A549 (cell line): ENCODE measurements around the gene UBE2D1. TPM values are rescaled to one million over a fixed set of nuclear protein-coding genes. Genes with fewer than 3 reads are reported as not detected.

Experiments used
- ATAC-seq, 2 experiments: fragments of 200-7000 bp in 1 of 2; fragments of >200 bp in 1 of 2; cut with Nextera tagmentation in 1 of 2; cut with Tn5 transposase in 1 of 2; 3 replicates each; pipeline versions ENCODE4 v1.8.0 to v1.9.1; 2018 to 2020; ENCODE audit warnings: mild to moderate bottlenecking in 1 of 2, moderate library complexity in 1 of 2
- CTCF ChIA-PET: fragments of 300-600 bp; sonication (Branson Sonifier 250); formaldehyde crosslinking; extraction: SDS; loops from one replicate; lab custom pipeline; 2021; ENCODE audit warnings: antibody characterized with exemption, inconsistent platforms; lab: Yijun Ruan, JAX
- POLR2A ChIA-PET: fragments of 350-600 bp; formaldehyde crosslinking; extraction: SDS; loops from one replicate; lab custom pipeline; 2021; ENCODE audit warnings: antibody characterized with exemption, inconsistent platforms; lab: Yijun Ruan, JAX
- DNase-seq, 2 experiments: peaks; one replicate each; pipeline versions ENCODE4 v3.0.0 to v3.0.0-alpha.2; 2011 to 2016; ENCODE audit warnings: low read depth in 1 of 2, low spot score in 1 of 2
- FAIRE-seq: peaks from 2 replicates; lab custom pipeline; 2011; peaks lifted over from hg19 to GRCh38; lab: Jason Lieb, UNC
- H3K27ac ChIP-seq, 2 experiments: fragments of >200 bp; sonication (Bioruptor Twin); formaldehyde crosslinking; 3 replicates each; pipeline ENCODE4 v1.5.1; 2016 to 2017
- H3K4me1 ChIP-seq: fragments of >200 bp; sonication (Bioruptor Twin); formaldehyde crosslinking; 3 replicates; pipeline ENCODE4 v1.6.1; 2016
- H3K4me2 ChIP-seq: fragments of >200 bp; sonication (Bioruptor Twin); formaldehyde crosslinking; 3 replicates; pipeline ENCODE4 v1.6.1; 2016
- H3K4me3 ChIP-seq: fragments of >200 bp; sonication (Bioruptor Twin); formaldehyde crosslinking; 3 replicates; pipeline ENCODE4 v1.5.1; 2016
- H3K9me3 ChIP-seq: fragments of >200 bp; sonication (Bioruptor Twin); formaldehyde crosslinking; 3 replicates; pipeline ENCODE4 v1.6.1; 2016
- ATOH8 ChIP-seq: fragments of 250-450 bp; sonication (Bioruptor Pico); IDR thresholded peaks from 2 replicates; pipeline ENCODE4 v1.5.0; 2020; ENCODE audit warnings: low read depth, mild to moderate bottlenecking, moderate library complexity
- CBX2 ChIP-seq: fragments of 200-600 bp; sonication (generic); IDR thresholded peaks from 2 replicates; pipeline ENCODE4 v1.6.1; 2016; ENCODE audit warnings: low read depth, mild to moderate bottlenecking, borderline replicate concordance
- CBX8 ChIP-seq: fragments of 200-600 bp; sonication (generic); IDR thresholded peaks from 2 replicates; pipeline ENCODE4 v1.6.1; 2016
- CTCF ChIP-seq: fragments of >200 bp; sonication (Bioruptor Twin); formaldehyde crosslinking; IDR thresholded peaks from 3 replicates; pipeline ENCODE4 v1.5.1; 2016
- FOSL2 ChIP-seq, 2 experiments: fragments of 450-650 bp in 1 of 2; fragments of >200 bp in 1 of 2; sonication (Bioruptor Twin) in 1 of 2; formaldehyde crosslinking; IDR thresholded peaks; 2 replicates each; pipeline versions ENCODE4 v1.5.0 to v1.6.1; 2016 to 2020; ENCODE audit warnings: mild to moderate bottlenecking in 1 of 2, moderate library complexity in 1 of 2
- FOXS1 ChIP-seq: fragments of 250-450 bp; sonication (Bioruptor Pico); IDR thresholded peaks from 2 replicates; pipeline ENCODE4 v1.5.0; 2020; ENCODE audit warnings: mild to moderate bottlenecking, moderate library complexity
- GATA3 ChIP-seq: IDR thresholded peaks from 2 replicates; pipeline ENCODE4 v1.6.1; 2012; ENCODE audit warnings: borderline replicate concordance
- HES2 ChIP-seq: fragments of >200 bp; sonication (Bioruptor Twin); formaldehyde crosslinking; IDR thresholded peaks from 2 replicates; pipeline ENCODE4 v1.6.1; 2016
- HMGXB4 ChIP-seq: fragments of 250-450 bp; sonication (Bioruptor Pico); IDR thresholded peaks from 2 replicates; pipeline ENCODE4 v1.5.0; 2021; ENCODE audit warnings: mild to moderate bottlenecking, moderate library complexity, borderline replicate concordance
- HOXB5 ChIP-seq: fragments of 250-450 bp; sonication (Bioruptor Pico); IDR thresholded peaks from 2 replicates; pipeline ENCODE4 v1.5.0; 2020; ENCODE audit warnings: mild to moderate bottlenecking, moderate library complexity
- JUN ChIP-seq, 2 experiments: fragments of >200 bp; sonication (Bioruptor Twin); formaldehyde crosslinking; IDR thresholded peaks; 2 replicates in 1 of 2; 3 replicates in 1 of 2; pipeline ENCODE4 v1.6.1; 2016 to 2017
- JUNB ChIP-seq: fragments of >200 bp; sonication (Bioruptor Twin); formaldehyde crosslinking; IDR thresholded peaks from 2 replicates; pipeline ENCODE4 v1.6.1; 2016
- MAX ChIP-seq: IDR thresholded peaks from 2 replicates; pipeline ENCODE4 v1.6.1; 2012
- NFE2L2 ChIP-seq: fragments of 150-350 bp; conservative IDR thresholded peaks from 2 replicates; pipeline ENCODE4 v1.6.1; 2014; ENCODE audit warnings: low read length
- RCOR1 ChIP-seq: fragments of 150-350 bp; IDR thresholded peaks from 2 replicates; pipeline ENCODE4 v1.6.1; 2014; ENCODE audit warnings: antibody characterized with exemption, low read length, low read depth
- SMC3 ChIP-seq: fragments of >200 bp; sonication (Bioruptor Twin); formaldehyde crosslinking; IDR thresholded peaks from 3 replicates; pipeline ENCODE4 v1.6.1; 2018; ENCODE audit warnings: inconsistent platforms
- USF2 ChIP-seq: fragments of 450-650 bp; IDR thresholded peaks from 2 replicates; pipeline ENCODE4 v1.6.1; 2014; ENCODE audit warnings: antibody characterized with exemption
- ZNF302 ChIP-seq: fragments of 250-450 bp; sonication (Bioruptor Pico); IDR thresholded peaks from 2 replicates; pipeline ENCODE4 v1.9.0; 2021; ENCODE audit warnings: inconsistent platforms, mild to moderate bottlenecking, moderate library complexity
- WGBS: methylation state at CpG from one replicate; pipeline ENCODE4 v1.1.6; 2017; ENCODE audit errors: missing lambda C conversion rate; 5-methylcytosine and 5-hydroxymethylcytosine counted together
- polyA plus RNA-seq, 4 experiments: library from polyadenylated mRNA; depleted of rRNA in 3 of 4; stranded (reverse); fragments of >200 nt; fragmentation: RNase III in 1 of 4; extraction: RNeasy Plus Mini Kit Qiagen cat#74134 plus additional on column Dnase treatment in 1 of 4; gene quantifications; 2 replicates in 3 of 4; 3 replicates in 1 of 4; pipeline ENCODE4 v1.2.3, GENCODE V29; 2011 to 2017

UBE2D1 gene
- polyA plus RNA-seq, 2 of the 4 experiments (the other 2 are of a cell fraction): 18.1 to 40.5 TPM

GRCh38 chr10:58299580-58299979 is 35.2 kb upstream of the UBE2D1 start (continued):
- TF ChIP-seq HMGXB4: no peak
- no peak for TF ChIP-seq RCOR1

GRCh38 chr10:58300676-58301075 is 34.1 kb upstream of the UBE2D1 start:
- H3K4me1 ChIP-seq: no peaks in the 10 kb centered on the region
- H3K9me3 ChIP-seq: no peaks in the 10 kb centered on the region
- H3K4me2 ChIP-seq: no peak overlapping the region
- CTCF ChIA-PET: interaction anchor here (0.9 to 6.2 kb wide), 13 partner anchors 7 to 124 kb away, joined by 3 to 71 read pairs (median 7); partner anchors contain the start of gene TFAM
- ATAC-seq: no peak
- POLR2A ChIA-PET: no interaction called here
- DNase-seq: no peak
- FAIRE-seq: no peak
- no peak overlapping the region for H3K27ac ChIP-seq
- TF ChIP-seq CTCF: no peak
- no peak for TF ChIP-seq CBX8
- no peak overlapping the region for H3K4me3 ChIP-seq

- no peak for FAIRE-seq
- Histone ChIP-seq H3K27ac (no peak overlapping the region), H3K4me2 (no peak overlapping the region), H3K9me3 (no peaks in the 10 kb centered on the region), H3K4me1 (no peaks in the 10 kb centered on the region)
- no peak for ATAC-seq
- POLR2A ChIA-PET: no interaction called here
- CTCF ChIA-PET: interaction anchor here (2.1 to 6.2 kb wide), 3 partner anchors 11 to 125 kb away, joined by 9 to 71 read pairs (median 32); partner anchors contain the start of gene TFAM
- 23% methylated on average over 2 of the region's 2 CpGs for WGBS
- no peak for TF ChIP-seq JUNB
- no peak for TF ChIP-seq CBX2
- no peak for TF ChIP-seq HMGXB4
- no peak for TF ChIP-seq HOXB5 (CRISPR knock-in tag)
- no peak for TF ChIP-seq RCOR1
- no peak for TF ChIP-seq SMC3
- no peak for TF ChIP-seq FOXS1
- no peak for TF ChIP-seq JUN (IDR thresholded peaks at IDR 0.05)
- TF ChIP-seq NFE2L2: no peak
- TF ChIP-seq USF2: no peak
- no peak for TF ChIP-seq MAX
- TF ChIP-seq GATA3: no peak
- TF ChIP-seq FOSL2 (IDR thresholded peaks at IDR 0.05): no peak
- no peak for TF ChIP-seq FOSL2 (CRISPR knock-in tag; IDR thresholded peaks at IDR 0.05)
- TF ChIP-seq HES2: no peak
- TF ChIP-seq ZNF302 (CRISPR knock-in tag): no peak
- no peak for TF ChIP-seq ATOH8 (CRISPR knock-in tag)
- TF ChIP-seq, all 56 proteins: peak for 0
- H3K4me3 ChIP-seq: no peak overlapping the region
- DNase-seq: no peak
These were observed 32.6 kb upstream of the UBE2D1 start for GRCh38 chr10:58302254-58302653.
